Nephron (organoid): ENCODE measurements around the gene ARRB1.

Source experiments
- H3K27ac Mint-ChIP-seq, 3 experiments: 2 replicates each; pipeline ENCODE4 v1.8.0; 2020; ENCODE audit warnings: mixed read lengths in 3 of 3, mild to moderate bottlenecking in 2 of 3, moderate library complexity in 1 of 3
- H3K27me3 Mint-ChIP-seq: 2 replicates; pipeline ENCODE4 v1.8.0; 2021; ENCODE audit warnings: low read depth, mild to moderate bottlenecking, moderate library complexity, mixed read lengths
- H3K36me3 Mint-ChIP-seq: 2 replicates; pipeline ENCODE4 v1.8.0; 2020; ENCODE audit warnings: low read depth, mixed read lengths
- H3K4me1 Mint-ChIP-seq: 2 replicates; pipeline ENCODE4 v1.8.0; 2020; ENCODE audit warnings: mixed read lengths
- H3K4me3 Mint-ChIP-seq, 3 experiments: 2 replicates each; pipeline ENCODE4 v1.8.0; 2020; ENCODE audit warnings: mild to moderate bottlenecking in 3 of 3, mixed read lengths in 3 of 3, moderate library complexity in 2 of 3
- H3K9me3 Mint-ChIP-seq: 2 replicates; pipeline ENCODE4 v1.8.0; 2020; ENCODE audit warnings: mixed read lengths
- CTCF ChIP-seq, 3 experiments: fragments of 200-600 bp; sonication (generic); IDR thresholded peaks; one replicate each; pipeline ENCODE4 v1.5.0; 2021; ENCODE audit warnings: antibody characterized with exemption in 3 of 3; ENCODE audit not compliant: unreplicated experiment in 3 of 3

The ARRB1 gene

GRCh38 chr11:75263944-75264349 lies 87.5 kb downstream of the ARRB1 start:
- no peaks in the 10 kb centered on the region for H3K9me3 Mint-ChIP-seq
- no peaks in the 10 kb centered on the region for H3K4me1 Mint-ChIP-seq
- no peak for TF ChIP-seq CTCF (IDR thresholded peaks at IDR 0.05; ENCODE audit: unreplicated experiment in 3 of 3)
- no peak overlapping the region for H3K4me3 Mint-ChIP-seq
- no peak overlapping the region for H3K27ac Mint-ChIP-seq
- peaks cover 3% of the 10 kb centered on the region for H3K36me3 Mint-ChIP-seq
- H3K27me3 Mint-ChIP-seq: no peaks in the 10 kb centered on the region

GRCh38 chr11:75262961-75263852 lies 88.3 kb downstream of the ARRB1 start:
- H3K36me3 Mint-ChIP-seq: peaks cover 3% of the 10 kb centered on the region
- no peak overlapping the region for H3K27ac Mint-ChIP-seq
- H3K4me1 Mint-ChIP-seq: no peaks in the 10 kb centered on the region
- no peaks in the 10 kb centered on the region for H3K9me3 Mint-ChIP-seq
- H3K4me3 Mint-ChIP-seq: no peak overlapping the region
- H3K27me3 Mint-ChIP-seq: no peaks in the 10 kb centered on the region
- TF ChIP-seq CTCF (IDR thresholded peaks at IDR 0.05; ENCODE audit: unreplicated experiment in 3 of 3): no peak

GRCh38 chr11:75262436-75262835 lies 89.0 kb downstream of the ARRB1 start:
- H3K9me3 Mint-ChIP-seq: no peaks in the 10 kb centered on the region
- H3K4me1 Mint-ChIP-seq: no peaks in the 10 kb centered on the region
- no peaks in the 10 kb centered on the region for H3K36me3 Mint-ChIP-seq
- H3K27me3 Mint-ChIP-seq: peaks cover 5% of the 10 kb centered on the region
- H3K4me3 Mint-ChIP-seq: no peak overlapping the region
- H3K27ac Mint-ChIP-seq: no peak overlapping the region
- no peak for TF ChIP-seq CTCF (IDR thresholded peaks at IDR 0.05; ENCODE audit: unreplicated experiment in 3 of 3)

- no peaks in the 10 kb centered on the region for H3K4me1 Mint-ChIP-seq
- H3K27ac Mint-ChIP-seq: no peak overlapping the region
- TF ChIP-seq CTCF (IDR thresholded peaks at IDR 0.05; ENCODE audit: unreplicated experiment in 3 of 3): no peak
- no peak overlapping the region for H3K4me3 Mint-ChIP-seq
- peaks cover 5% of the 10 kb centered on the region for H3K27me3 Mint-ChIP-seq
- H3K36me3 Mint-ChIP-seq: no peaks in the 10 kb centered on the region
- no peaks in the 10 kb centered on the region for H3K9me3 Mint-ChIP-seq
Observed at GRCh38 chr11:75261902-75262361, 89.5 kb downstream of the ARRB1 start.

- Mint-ChIP-seq H3K27me3 (peaks cover 9% of the 10 kb centered on the region), H3K27ac (no peak overlapping the region), H3K36me3 (no peaks in the 10 kb centered on the region), H3K9me3 (peaks cover 5% of the 10 kb centered on the region), H3K4me3 (no peak overlapping the region), H3K4me1 (no peaks in the 10 kb centered on the region)
- no peak for TF ChIP-seq CTCF (IDR thresholded peaks at IDR 0.05; ENCODE audit: unreplicated experiment in 3 of 3)
Observed at GRCh38 chr11:75260396-75261170, 90.9 kb downstream of the ARRB1 start.
